GM19468 (cell line): ENCODE data around the gene LTBP2.

Source experiments
- ATAC-seq: cut with Tn5 transposase; IDR thresholded peaks from one replicate; pipeline ENCODE4 v1.9.1; 2021; ENCODE audit warnings: mild to moderate bottlenecking, moderate library complexity, moderate number of reproducible peaks; ENCODE audit not compliant: unreplicated experiment; ENCODE audit errors: extremely low read depth

LTBP2 gene

GRCh38 chr14:74575936-74576335 lies 36.1 kb downstream of the LTBP2 start:
- ATAC-seq, result no peak

- no peak for ATAC-seq
Measured at GRCh38 chr14:74575507-74575906, 36.5 kb downstream of the LTBP2 start.

GRCh38 chr14:74574706-74575105 lies 37.3 kb downstream of the LTBP2 start:
- ATAC-seq, result no peak

- ATAC-seq, result no peak
Measured at GRCh38 chr14:74574090-74574433, 38.0 kb downstream of the LTBP2 start.

GRCh38 chr14:74573421-74574089 lies 38.5 kb downstream of the LTBP2 start:
- no peak for ATAC-seq

GRCh38 chr14:74572726-74573301 lies 39.2 kb downstream of the LTBP2 start:
- ATAC-seq, result no peak

GRCh38 chr14:74571901-74572725 lies 39.9 kb downstream of the LTBP2 start:
- no peak for ATAC-seq

- no peak for ATAC-seq
Measured at GRCh38 chr14:74571441-74571841, 40.6 kb downstream of the LTBP2 start.

- no peak for ATAC-seq
Measured at GRCh38 chr14:74570696-74571095, 41.3 kb downstream of the LTBP2 start.

- ATAC-seq, result no peak
Measured at GRCh38 chr14:74569806-74570591, 42.0 kb downstream of the LTBP2 start.

- ATAC-seq, result no peak
Measured at GRCh38 chr14:74569387-74569786, 42.6 kb downstream of the LTBP2 start.

- no peak for ATAC-seq
Measured at GRCh38 chr14:74568911-74569310, 43.1 kb downstream of the LTBP2 start.

- no peak for ATAC-seq
Measured at GRCh38 chr14:74568380-74568649, 43.7 kb downstream of the LTBP2 start.

- no peak for ATAC-seq
Measured at GRCh38 chr14:74567646-74568379, 44.2 kb downstream of the LTBP2 start.

- no peak for ATAC-seq
Measured at GRCh38 chr14:74567219-74567618, 44.8 kb downstream of the LTBP2 start.

GRCh38 chr14:74566174-74567141 lies 45.6 kb downstream of the LTBP2 start:
- no peak for ATAC-seq

- ATAC-seq, result no peak
Measured at GRCh38 chr14:74563586-74564159, 48.4 kb downstream of the LTBP2 start.

GRCh38 chr14:74563233-74563585 lies 48.8 kb downstream of the LTBP2 start:
- no peak for ATAC-seq
